Hepatocyte (in vitro differentiated cells): ENCODE results near the gene ASB15.

Experiments used
- CTCF ChIP-seq: fragments of 200-600 bp; sonication (generic); IDR thresholded peaks from 2 replicates; pipeline ENCODE4 v1.5.1; 2016; ENCODE audit warnings: antibody characterized with exemption, mild to moderate bottlenecking; ENCODE audit not compliant: poor library complexity
- EZH2 ChIP-seq: fragments of 200-600 bp; sonication (generic); IDR thresholded peaks from 2 replicates; pipeline ENCODE4 v1.6.1; 2016; ENCODE audit warnings: antibody characterized with exemption, mild to moderate bottlenecking, borderline replicate concordance
- EZH2phosphoT487 ChIP-seq: fragments of 200-600 bp; sonication (generic); IDR thresholded peaks from one replicate; pipeline ENCODE4 v1.6.1; 2018; ENCODE audit warnings: antibody characterized with exemption, mild to moderate bottlenecking, low read depth, moderate library complexity; ENCODE audit not compliant: unreplicated experiment, severe bottlenecking

GRCh38 chr7:123657304-123657685 is 55.7 kb downstream of the ASB15 start:
- TF ChIP-seq EZH2, result no peak
- TF ChIP-seq CTCF, result no peak
- no peak for TF ChIP-seq EZH2phosphoT487
